GM13976 (cell line): Measurements from ENCODE around the gene PTPN4.
"Not testable (repeated sequence)": the region's sequence is repeated elsewhere in the genome, so short reads cannot be mapped to it uniquely, and the experiment has no call there.

ENCODE experiments used
- DNase-seq: peaks from one replicate; pipeline ENCODE4 v3.0.0; 2012; ENCODE audit warnings: low spot score
- CTCF ChIP-seq: IDR thresholded peaks from 2 replicates; pipeline ENCODE4 v1.5.1; 2012; ENCODE audit warnings: borderline replicate concordance, mild to moderate bottlenecking; ENCODE audit not compliant: insufficient read depth; ENCODE audit errors: extremely low read depth, missing control alignments, control extremely low read depth
- in situ Hi-C: fragments of 300-500 bp; cut with MboI; formaldehyde crosslinking; loops from one replicate; pipeline ENCODE4 v1.12.0; 2022; ENCODE audit warnings: low sequenced_read_pairs, mixed read lengths, inconsistent platforms; ENCODE audit not compliant: unreplicated experiment

PTPN4 gene

GRCh38 chr2:119792907-119793312 is 33.2 kb downstream of the PTPN4 start:
- no peak for DNase-seq
- in situ Hi-C loops: no loop called here
- no peak for TF ChIP-seq CTCF

- TF ChIP-seq CTCF: no peak
- DNase-seq: no peak
- in situ Hi-C loops: no loop called here
Observed at GRCh38 chr2:119794237-119794636, 34.5 kb downstream of the PTPN4 start.

- DNase-seq: no peak
- in situ Hi-C loops: no loop called here
- no peak for TF ChIP-seq CTCF
Observed at GRCh38 chr2:119795309-119796303, 35.9 kb downstream of the PTPN4 start.

GRCh38 chr2:119800376-119800902 is 40.7 kb downstream of the PTPN4 start:
- no peak for DNase-seq
- no peak for TF ChIP-seq CTCF
- in situ Hi-C loops: no loop called here

GRCh38 chr2:119801040-119801439 is 41.3 kb downstream of the PTPN4 start:
- TF ChIP-seq CTCF: no peak
- in situ Hi-C loops: no loop called here
- DNase-seq: no peak

- in situ Hi-C loops, DNase-seq: not testable (repeated sequence)
Observed at GRCh38 chr2:119801989-119802388, 42.3 kb downstream of the PTPN4 start.

GRCh38 chr2:119803101-119803500 is 43.4 kb downstream of the PTPN4 start:
- TF ChIP-seq CTCF: no peak
- in situ Hi-C loops: no loop called here
- no peak for DNase-seq

- DNase-seq, in situ Hi-C loops: not testable (repeated sequence)
Observed at GRCh38 chr2:119804409-119804808, 44.7 kb downstream of the PTPN4 start.
